Activated CD4-positive, alpha-beta T cell treated with anti-CD3 and anti-CD28 coated beads for 24 hours (primary cell): Measurements from ENCODE around the gene POLR3K.
"Not testable (repeated sequence)": the region's sequence is repeated elsewhere in the genome, so short reads cannot be mapped to it uniquely, and the experiment has no call there.

ENCODE experiments used
- DNase-seq, 2 donors: peaks; one replicate each; pipeline ENCODE4 v3.0.0-alpha.2; 2020; ENCODE audit warnings: low read depth in 2 of 2

POLR3K gene

DNA sequence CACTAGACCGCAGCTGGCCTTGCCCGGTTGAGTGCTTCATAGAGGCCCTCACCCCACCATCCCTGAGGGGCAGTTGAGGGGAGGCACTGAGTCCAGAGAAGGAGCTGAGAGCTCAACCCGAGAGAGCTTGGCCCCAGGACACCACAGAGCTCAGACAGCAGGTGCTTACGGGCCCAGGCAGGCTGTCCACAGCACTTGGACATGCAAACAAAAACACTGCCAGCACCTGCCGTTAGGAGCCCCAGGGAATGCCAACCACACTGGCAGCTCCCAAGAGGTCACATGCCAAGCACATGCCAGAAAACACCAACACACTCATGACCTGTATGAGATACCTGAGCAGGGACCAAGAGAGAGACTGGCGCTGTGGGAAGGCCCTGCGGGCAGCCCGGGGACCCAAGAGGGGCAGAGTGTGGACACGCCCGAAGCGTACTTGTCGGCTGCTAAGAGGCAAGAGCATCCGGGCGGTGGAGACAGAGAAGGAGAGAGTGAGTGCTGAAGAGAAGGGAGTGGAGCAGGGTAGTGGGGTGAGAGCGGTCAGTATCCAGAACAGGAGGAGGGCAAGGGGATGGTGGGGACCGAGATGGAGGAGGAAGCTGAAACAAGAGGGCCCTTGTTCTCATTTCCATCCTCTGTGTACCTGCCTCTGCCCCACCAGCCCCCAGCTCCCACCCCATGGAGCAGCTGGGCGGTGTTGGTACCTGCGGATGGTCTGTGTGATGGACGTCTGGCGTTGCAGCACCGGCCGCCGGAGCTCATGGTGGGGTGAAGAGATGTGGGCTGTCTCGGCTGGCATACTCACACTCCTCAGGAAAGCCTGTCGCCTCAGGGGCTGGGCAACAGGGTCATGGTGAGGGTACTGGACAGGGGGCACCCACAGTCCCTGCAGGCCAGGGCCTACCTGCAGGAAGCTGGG lies 10.8 kb upstream of the POLR3K start:
- DNase-seq = no peak

DNA sequence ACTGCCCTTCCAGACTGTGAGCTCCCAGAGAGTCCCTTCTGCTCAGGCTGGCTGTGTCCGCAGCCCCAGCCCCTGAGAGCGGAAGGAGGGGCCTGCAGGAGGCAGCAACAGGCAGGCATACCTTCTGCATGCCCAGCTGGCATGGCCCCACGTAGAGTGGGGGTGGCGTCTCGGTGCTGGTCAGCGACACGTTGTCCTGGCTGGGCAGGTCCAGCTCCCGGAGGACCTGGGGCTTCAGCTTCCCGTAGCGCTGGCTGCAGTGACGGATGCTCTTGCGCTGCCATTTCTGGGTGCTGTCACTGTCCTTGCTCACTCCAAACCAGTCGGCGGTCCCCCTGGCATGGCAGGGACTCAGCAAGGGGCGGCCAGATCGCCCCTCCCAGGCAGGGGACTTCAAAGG lies 10.1 kb upstream of the POLR3K start:
- DNase-seq = no peak

DNA sequence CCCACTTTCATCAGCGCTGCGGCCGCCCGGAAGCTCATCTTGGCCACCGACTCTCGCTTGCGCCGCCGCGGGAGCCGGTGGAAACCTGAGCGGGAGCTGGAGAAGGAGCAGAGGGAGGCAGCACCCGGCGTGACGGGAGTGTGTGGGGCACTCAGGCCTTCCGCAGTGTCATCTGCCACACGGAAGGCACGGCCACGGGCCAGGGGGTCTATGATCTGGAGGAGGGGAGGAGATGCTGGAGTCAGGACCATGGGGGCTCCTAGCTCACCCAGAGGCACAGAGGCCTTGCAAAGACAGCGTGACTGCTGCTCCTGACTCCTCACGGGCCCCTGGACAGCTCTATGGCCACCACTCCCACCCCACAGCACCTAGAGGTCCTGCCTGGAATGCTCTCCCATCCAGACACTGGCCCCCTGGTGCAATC lies 9.6 kb upstream of the POLR3K start:
- DNase-seq = no peak

DNA sequence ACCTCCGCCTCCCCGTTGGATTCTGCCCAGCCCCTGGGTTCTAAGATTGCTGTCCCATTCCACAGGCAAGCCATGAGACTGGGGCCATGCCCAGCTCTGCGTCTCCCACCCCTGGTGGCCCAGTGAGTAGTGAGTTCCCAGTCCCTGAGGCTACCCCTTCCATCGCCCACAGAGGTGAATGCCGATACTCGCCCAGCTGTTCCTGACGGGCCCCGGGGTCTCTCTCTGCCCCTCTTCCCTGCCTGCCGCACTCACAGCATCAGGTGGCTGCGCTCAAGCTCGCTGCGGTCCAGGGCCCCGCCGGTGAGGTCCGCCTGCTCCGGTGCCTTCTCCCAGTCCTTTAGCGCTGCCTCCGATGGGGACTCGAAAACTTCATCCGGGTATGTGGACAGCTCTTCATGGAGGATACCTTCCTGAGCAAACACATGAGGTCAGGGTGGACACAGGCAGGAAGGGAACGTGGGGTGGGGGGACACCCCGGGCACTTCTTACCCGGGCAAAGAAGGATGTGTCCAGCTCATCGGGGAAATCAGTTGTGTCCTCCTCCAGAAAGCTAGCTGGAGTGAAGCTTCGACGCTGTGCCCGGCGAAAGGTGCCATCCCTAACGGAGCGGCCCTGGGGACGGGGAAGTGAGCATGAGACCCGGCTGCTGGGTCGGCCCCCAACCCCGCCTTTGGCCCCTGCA lies 9.0 kb upstream of the POLR3K start:
- no peak for DNase-seq

DNA sequence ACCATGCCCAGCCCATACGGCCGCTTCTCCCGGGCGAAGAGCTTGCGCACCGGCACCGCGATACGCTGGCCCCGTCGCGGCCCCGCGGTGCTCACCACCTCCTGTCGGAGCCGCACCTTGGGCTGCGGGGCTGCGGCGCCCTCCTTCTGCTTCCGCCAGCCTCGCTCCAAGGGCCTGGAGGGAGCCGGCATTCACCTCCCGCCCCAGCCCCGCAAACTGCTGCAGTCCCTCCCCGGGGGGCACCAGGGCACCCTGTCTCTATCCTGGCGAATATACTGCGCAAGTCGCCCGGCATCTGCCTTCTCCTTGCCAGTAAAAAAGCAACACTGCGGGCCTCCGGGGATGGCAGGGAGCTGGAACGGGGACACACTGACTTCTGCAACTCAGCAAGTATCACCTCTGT lies 8.5 kb upstream of the POLR3K start:
- no peak for DNase-seq

DNA sequence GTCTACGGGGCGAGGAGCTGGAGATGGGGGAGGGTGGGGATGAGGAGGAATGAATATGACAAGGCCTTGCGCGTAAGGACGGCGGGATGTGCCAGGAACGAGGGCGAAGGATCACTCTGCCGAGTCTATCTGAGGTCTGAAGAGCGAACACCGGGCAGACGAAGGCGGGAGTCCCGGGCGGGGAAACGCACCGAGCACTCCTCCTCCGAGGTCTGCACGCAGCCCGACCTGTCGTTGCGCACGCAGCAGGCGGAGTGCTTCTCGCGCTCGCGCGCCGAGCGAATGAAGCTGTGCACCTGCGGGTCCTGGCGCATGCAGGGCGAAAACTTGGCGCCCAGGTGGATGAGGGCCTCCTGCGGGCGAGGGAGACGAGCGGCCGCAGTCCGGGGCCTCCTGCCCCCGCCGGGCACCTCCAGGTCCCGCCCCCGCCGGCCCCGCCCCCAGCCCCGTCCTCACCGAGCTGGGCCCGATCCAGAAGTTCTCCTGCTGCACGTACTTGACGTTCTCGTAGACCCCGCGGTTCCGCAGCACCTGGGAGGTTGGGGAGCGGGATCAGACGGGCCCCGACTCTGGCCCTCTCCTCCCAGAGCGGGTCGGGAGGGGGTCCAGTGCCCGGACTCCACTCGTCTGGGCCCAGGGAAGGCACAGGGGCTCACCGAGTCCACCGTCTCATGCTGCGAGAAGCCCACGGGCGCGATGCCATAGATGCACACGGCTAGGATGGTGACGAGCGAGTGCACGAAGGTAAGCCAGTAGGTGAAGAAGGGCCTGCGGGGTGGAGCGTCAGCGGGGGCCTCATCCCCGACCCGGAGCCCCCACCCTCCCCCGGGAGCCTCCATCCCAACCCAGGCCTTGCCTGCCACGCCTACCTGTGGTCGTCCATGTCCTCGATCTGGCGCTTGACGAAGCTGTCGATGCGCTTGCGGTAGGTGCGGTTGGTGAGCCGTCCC lies 7.8 kb upstream of the POLR3K start:
- no peak for DNase-seq

DNA sequence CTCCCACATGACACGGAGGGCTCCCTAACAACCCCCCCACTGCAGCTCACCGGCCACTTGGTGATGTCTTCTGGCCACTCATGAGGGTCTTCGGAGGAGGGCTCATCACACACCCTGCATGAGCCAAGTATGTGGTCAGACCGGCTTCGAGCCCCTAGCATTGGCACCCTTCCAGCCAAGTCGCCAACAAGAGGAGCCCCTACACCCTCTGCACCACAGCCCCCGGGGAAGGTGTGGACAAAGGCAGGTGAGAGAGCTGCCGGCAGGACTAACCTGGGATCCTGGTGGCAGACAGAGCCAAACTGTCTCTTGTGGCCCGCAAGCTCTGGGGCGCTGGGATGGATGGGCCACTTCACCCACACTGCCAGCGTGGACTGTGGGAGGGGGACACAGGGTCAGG lies 6.8 kb upstream of the POLR3K start:
- DNase-seq = no peak

DNA sequence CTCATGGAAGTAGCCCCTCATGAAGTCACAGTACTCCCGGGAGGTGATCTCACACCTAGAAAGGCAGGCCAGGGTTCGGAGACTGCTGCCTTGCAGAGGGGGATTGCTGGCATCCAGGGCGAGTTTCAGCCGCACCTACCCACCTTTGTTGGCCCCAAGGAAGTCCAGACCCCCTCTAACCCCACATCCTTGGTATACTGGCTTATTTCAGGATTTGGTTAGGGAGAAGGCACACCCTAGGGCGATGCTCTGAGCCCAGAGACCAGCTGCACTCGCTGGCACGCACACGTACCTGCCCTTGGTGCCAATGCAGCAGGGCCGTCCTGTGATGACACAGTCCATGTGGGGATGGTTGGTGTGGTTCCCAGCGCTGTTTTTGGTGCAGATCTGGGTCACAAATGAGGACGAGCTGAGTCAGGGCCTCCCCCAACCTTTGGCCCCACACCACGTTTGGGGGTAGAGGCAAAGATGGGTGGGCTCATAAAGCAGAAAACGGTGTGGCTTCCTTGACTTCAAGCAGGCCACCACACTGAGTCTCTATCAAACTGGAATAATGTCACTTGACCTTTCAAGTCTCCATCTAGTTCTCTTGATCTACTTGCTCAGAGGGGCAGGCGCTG lies 6.1 kb upstream of the POLR3K start:
- no peak for DNase-seq

DNA sequence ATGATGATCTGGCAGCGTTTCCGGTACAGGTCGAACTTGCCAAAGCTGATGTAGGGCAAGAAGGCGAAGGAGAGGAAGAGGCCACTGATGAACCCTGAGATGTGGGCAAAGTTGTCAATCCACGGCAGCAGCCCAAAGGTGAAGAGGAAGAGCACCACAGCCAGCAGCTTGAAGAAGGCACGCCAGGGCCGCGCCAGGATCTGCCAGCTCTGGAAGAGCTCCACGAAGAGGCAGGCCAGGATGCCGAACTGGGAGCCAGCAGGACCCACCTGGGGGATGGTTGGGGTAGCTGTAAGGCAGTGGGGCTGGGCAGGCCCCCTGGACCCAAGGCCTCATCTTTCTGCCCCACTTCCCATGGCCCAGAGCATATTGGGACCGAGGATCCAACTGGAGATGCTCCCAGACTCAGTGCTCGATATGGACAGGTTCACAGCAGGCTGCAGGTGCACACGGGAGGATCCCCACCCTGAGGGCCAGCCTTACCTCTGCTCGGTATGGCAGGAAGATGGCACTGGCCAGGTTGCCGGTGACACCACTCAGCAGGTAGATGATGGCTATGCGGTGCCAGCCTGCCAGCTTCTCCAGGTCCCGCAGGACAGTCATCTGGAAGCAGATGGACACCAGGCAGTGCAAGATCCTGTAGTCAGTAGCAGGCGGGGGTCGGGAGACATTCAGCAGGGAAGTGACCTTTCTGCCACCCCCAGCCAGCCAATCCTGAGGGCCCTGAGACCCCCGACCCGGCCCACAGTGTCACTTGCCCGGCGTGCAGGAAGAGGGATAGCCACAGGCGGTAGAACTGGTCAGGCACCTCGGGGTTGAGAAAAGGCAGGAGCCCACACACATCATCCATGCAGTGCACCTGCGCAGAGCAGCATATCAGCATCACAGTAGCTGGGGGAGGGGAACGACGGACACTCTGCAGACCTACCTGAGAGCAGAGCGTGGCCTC lies 5.4 kb upstream of the POLR3K start:
- DNase-seq = no peak

DNA sequence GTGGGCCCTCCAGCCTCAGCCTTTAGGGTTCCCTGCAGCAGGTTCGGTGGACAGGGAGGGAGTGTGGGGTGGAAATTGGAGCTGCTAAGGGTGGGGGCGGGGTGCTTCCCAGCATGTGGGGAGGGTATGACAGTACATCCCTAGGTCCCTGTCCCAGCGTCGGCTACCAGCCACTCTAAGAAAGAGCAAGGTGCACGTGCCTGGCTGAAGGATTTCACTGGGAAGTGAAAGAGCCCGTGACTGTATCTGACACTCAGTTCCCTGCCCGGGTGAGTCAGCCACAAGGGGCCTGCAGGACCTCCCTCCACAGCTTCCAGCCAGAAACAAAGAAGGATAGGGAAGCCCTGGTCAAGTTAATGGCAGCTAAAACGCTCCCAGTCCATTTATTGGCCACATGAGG lies 4.3 kb upstream of the POLR3K start:
- DNase-seq = no peak

DNA sequence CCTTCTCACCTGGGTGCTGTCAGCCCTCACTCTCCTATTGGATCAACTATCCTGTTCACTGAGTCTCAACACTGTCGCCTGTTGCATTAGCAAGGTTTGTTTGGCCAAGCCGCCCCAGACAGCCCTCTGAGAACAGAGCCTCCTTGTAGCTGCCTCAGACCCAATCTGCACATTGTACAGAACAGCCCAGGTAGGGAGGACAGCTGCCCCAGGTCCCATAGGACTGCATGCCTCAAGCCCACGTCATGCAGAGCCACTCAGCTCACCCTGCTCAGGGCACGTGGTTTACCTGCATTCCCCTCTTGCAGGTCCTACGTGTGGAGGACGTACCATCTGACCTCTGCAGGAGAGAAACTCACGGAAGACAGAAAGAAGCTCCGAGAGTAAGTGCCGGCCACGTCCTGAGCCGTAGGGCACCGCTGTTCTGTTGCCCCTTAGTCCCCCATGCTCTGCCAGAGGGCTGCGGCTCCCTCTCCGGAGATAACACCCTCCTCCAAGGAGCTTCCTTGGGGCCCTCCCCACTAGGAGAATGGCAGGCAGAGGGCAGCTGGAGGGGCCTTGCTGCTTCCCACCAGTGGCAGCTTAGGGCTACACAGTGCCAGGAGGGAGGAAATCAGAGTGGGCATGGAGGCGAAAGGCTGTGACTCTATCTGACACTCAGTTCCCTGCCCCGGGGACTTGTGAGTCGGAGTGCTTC lies 3.0 kb upstream of the POLR3K start:
- DNase-seq = no peak

DNA sequence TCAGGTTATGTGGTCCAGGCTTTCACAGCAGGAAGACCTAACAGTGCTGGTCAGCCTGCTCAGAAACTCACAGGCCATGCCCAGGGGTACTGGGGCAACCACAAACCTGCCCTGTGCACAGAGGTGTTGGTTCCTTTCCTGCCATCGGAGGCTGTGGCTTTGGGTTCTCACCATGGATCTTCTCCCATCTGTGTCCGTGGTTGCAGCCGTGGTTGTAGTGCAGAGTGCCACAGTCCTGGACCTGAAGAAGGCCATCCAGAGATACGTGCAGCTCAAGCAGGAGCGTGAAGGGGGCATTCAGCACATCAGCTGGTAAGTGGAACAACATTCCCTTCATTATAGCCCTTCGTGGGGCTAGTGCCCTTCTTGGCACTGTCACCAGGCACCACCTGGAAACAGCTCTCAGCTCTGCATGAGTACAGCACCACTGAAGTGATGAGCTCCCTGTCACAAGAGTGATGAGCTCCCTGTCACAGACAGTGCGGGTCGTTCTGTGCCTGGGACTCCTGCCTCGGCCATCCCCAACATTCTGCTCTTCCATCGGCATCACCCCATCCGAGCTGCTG lies 2.2 kb upstream of the POLR3K start:
- DNase-seq = no peak

DNA sequence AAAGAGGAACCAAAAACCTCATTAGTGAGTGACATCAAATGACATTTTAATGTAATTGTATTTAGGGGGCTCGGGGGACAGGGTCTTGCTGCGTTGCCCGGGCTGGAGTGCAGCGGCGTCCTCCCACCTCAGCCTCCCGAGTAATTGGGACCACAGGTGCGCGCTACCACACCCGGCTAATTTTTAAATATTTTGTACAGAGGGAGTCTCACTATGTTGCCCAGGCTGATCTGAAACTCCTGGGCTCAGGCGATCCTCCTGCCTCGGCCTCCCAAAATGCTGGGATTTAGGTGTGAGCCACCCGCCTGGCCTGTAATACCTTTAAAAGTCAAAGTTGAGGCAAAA lies 801 bp upstream of the POLR3K start:
- DNase-seq = no peak

DNA sequence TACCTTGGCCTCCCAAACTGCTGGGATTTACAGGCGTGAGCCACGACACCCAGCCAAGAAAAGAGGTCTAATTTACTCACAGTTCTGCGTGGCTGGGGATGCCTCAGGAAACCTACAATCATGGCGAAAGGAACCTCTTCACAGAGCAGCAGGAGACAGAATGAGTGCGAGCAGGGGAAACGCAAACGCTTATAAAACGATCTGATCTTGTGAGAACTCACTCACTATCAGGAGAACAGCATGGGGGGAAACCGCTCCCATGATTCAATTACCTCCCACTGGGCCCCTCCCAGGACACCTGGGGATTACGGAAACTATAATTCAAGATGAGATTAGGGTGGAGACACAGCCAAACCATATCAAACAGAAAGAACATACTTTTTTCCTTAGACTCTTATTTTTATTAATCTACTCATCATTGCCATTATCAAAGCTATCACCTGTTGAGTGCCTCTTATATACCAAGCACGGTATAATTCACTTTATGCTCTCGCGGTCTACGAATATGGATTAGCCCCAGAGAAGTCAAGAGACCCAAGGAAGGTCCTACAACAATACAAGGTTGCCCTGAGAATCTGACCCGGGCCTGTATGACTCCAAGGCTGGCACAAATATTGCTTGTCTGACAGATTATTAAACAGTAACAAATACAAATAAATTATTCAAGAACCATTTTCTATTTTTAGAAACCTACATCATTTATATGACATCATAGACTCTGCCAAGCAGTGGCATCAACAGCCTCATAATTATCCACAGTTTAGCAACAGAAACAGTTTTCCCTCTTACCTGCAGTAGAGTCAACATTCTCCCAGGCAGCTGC lies 2.4 kb downstream of the POLR3K start:
- no peak for DNase-seq

DNA sequence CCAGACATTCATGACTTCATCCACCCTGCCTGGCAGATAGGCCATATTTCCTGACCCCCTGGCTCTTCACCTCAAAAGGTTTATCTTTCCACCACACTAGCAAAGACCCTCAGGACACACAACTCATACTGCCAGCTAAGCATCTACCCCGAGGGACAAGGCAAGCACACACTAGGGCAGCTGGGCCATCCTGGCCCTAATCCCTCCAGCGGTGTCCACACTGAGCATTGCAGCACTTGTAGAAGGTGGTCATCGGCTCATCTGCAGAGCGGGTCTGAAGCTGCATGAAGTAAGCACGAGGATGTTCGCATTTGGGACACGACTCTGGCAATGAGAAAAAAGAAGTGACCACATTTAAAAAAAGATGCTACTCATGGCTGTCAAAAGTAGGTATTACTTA lies 6.2 kb downstream of the POLR3K start:
- DNase-seq = no peak

DNA sequence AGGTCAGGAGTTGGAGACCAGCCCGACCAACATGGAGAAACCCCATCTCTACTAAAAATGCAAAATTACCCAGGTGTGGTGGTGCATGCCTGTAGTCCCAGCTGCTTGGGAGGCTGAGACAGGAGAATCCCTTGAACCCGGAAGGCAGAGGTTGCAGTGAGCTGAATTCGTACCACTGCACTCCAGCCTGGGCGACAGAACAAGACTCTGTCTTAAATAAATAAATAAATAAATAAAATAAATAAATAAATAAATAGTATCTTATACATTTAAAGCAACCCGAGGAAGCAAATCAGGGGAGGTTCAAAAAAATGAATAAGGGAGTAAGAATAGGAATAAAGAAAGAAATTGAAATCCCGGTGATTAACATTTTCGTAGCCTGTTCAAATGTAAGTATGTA lies 6.9 kb downstream of the POLR3K start:
- not testable (repeated sequence) for DNase-seq

DNA sequence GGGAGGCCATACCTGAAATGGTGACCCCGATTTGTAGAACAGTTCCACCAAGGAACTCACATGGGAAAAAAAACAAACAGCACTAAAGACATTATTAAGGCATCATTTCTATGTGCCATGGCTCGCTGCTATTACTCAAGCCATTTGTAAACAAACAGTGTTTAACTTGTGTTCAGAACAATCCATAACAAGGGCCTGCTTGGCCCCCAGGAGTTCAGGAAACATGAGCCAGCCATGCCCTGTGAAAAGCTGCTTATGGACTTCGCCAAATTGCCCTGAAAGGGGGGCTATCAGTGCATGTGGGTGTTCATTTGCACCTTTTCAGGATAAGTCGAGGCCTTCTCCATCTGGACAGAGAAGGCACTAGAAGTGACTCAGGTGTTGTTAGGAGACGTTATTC lies 8.0 kb downstream of the POLR3K start:
- DNase-seq = no peak

DNA sequence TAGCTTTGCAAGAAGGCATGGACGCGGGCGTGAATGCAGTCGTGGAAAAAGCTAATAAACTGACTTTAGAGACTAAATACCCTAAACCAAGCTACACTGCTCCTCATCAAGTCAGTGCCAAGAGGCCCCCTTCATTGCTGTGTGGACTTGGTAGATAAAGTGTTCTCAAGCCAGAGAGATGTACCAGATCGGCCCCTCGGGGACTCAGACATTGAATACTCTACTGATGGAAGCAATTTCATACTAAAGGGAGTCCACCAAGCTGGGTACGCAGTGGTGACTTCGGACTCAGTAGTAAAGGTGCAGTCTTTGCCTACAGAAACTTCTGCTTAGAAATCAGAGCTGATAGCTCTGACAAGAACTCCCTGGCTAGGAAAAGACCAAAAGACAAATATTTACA lies 8.8 kb downstream of the POLR3K start:
- no peak for DNase-seq

DNA sequence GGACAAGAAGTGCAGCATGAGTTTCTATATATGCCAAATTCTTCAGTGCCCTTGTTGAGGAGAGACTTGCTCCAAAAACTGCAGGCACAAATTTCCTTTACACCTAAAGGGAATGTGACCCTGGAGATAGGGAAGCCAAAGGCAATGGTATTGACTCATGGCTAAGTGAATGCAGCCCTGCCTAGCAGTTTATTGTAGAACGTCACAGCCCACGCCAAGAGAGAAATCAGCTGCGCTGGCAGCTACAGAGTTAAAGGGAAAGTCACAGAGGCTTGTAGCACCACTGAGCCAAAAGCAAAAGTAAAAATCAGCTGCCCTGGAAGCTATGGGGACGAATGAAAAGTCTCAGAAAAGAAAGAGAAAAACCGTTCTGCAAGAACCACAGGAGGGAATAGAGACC lies 10.1 kb downstream of the POLR3K start:
- no peak for DNase-seq
